T47D (cell line): ENCODE measurements around the gene PLEKHA6.
A peak's percentile ranks its signal among the peaks of the same experiment; 100 is the strongest.
"Not testable (repeated sequence)": the region's sequence is repeated elsewhere in the genome, so short reads cannot be mapped to it uniquely, and the experiment has no call there.

Experiments used
- DNase-seq, 2 experiments: peaks; one replicate each; pipeline versions ENCODE4 v3.0.0 to v3.0.0-alpha.2; 2011 to 2012; ENCODE audit warnings: low read depth in 1 of 2, low spot score in 1 of 2
- JUND ChIP-seq: IDR thresholded peaks from 2 replicates; pipeline ENCODE4 v1.6.1; 2012; ENCODE audit warnings: low read depth
- in situ Hi-C: cut with HindIII; loops from 2 replicates; pipeline ENCODE4 v1.10.0; 2016; ENCODE audit warnings: low sequenced_read_pairs, low pct_unique_long_range_greater_than_20kb

Gene PLEKHA6

GRCh38 chr1:204251286-204251685 is 108.4 kb downstream of the PLEKHA6 start:
- no peak for TF ChIP-seq JUND
- in situ Hi-C loops, result no loop called here
- DNase-seq, result no peak

GRCh38 chr1:204250428-204251030 is 109.2 kb downstream of the PLEKHA6 start:
- in situ Hi-C loops, result no loop called here
- no peak for DNase-seq
- TF ChIP-seq JUND, result no peak

- in situ Hi-C loops, result no loop called here
- DNase-seq, result no peak
- TF ChIP-seq JUND, result no peak
Observed at GRCh38 chr1:204249736-204250427, 109.8 kb downstream of the PLEKHA6 start.

- DNase-seq, result no peak
- in situ Hi-C loops, result no loop called here
- TF ChIP-seq JUND, result no peak
Observed at GRCh38 chr1:204248954-204249353, 110.8 kb downstream of the PLEKHA6 start.

GRCh38 chr1:204246876-204247275 is 112.9 kb downstream of the PLEKHA6 start:
- in situ Hi-C loops, result no loop called here
- TF ChIP-seq JUND, result no peak
- no peak for DNase-seq

GRCh38 chr1:204242920-204243319 is 116.8 kb downstream of the PLEKHA6 start:
- DNase-seq, result no peak
- in situ Hi-C loops, result no loop called here
- TF ChIP-seq JUND, result no peak

- no peak for DNase-seq
- no peak for TF ChIP-seq JUND
- in situ Hi-C loops, result no loop called here
Observed at GRCh38 chr1:204241914-204242313, 117.8 kb downstream of the PLEKHA6 start.

GRCh38 chr1:204241050-204241449 is 118.7 kb downstream of the PLEKHA6 start:
- no peak for TF ChIP-seq JUND
- in situ Hi-C loops, result no loop called here
- DNase-seq, result peak in 1 of 2 experiments; percentile 29

- DNase-seq, result no peak
- in situ Hi-C loops, result no loop called here
- TF ChIP-seq JUND, result no peak
Observed at GRCh38 chr1:204240233-204240632, 119.5 kb downstream of the PLEKHA6 start.

- in situ Hi-C loops, DNase-seq: not testable (repeated sequence)
Observed at GRCh38 chr1:204239401-204239800, 120.3 kb downstream of the PLEKHA6 start.

- DNase-seq, in situ Hi-C loops: not testable (repeated sequence)
Observed at GRCh38 chr1:204238520-204238919, 121.2 kb downstream of the PLEKHA6 start.

GRCh38 chr1:204237515-204237914 is 122.2 kb downstream of the PLEKHA6 start:
- in situ Hi-C loops, DNase-seq: not testable (repeated sequence)

- TF ChIP-seq JUND, result no peak
- no peak for DNase-seq
- in situ Hi-C loops, result no loop called here
Observed at GRCh38 chr1:204232526-204232925, 127.2 kb downstream of the PLEKHA6 start.

GRCh38 chr1:204230211-204230610 is 129.5 kb downstream of the PLEKHA6 start:
- DNase-seq, result no peak
- no peak for TF ChIP-seq JUND
- in situ Hi-C loops, result no loop called here
